ENCODE results near the gene STK11IP. TPM values are rescaled to one million over a fixed set of nuclear protein-coding genes. Genes with fewer than 3 reads are reported as not detected.

The STK11IP gene
- total and polyA plus RNA-seq, 9 of the 15 experiments (the other 6 are each of a cell fraction or from before 2014, with no cell fraction given), result 0.52 to 21.7 (median 5.6) TPM

DNA sequence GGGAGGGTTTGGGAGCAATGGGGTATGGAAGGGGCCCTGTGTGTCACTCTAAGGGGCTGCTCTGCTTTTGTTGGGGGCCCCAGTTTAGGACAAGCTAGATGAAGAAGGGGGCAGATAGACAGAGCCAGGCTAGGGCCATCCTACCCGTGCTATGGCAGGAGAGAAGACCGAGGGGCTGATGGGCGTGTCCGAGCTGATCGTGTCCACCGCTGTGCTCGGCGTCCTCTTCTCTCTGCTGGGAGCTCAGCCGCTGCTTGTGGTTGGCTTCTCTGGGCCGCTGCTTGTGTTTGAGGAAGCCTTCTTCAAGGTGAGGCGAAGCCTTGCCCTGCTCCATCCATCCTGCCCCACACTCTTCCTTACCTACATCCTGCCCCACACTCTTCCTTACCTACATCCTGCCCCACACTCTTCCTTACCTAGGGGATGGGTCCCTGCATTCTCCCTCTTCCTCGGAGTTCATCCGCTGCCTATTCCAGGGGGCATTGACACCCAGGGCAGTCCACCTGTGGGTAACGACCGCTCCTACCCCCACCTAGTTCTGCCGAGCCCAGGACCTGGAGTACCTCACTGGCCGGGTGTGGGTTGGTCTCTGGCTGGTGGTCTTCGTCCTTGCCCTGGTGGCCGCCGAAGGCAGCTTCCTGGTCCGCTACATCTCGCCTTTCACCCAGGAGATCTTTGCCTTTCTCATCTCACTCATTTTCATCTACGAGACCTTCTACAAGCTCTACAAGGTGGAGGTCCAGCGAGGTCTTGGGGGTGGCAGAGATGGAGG is 38.7 kb downstream of the STK11IP start:
- DNase-seq (ENCODE audit: extremely low read depth in 1 of 4, low spot score in 3 of 4) (no peak), FAIRE-seq (no peak), ATAC-seq (peak; percentile 25; the same call in 1 of the 3 replicates)
- no peaks in the 10 kb centered on the region for H3K9me1 ChIP-seq (ENCODE audit: control insufficient read depth, insufficient read depth, low read length)
- no peak overlapping the region for H3K4me2 ChIP-seq (ENCODE audit: insufficient read depth, low read length)
- H3K27me3 ChIP-seq (ENCODE audit: control insufficient read depth in 2 of 2, insufficient read depth in 2 of 2, low read length in 2 of 2), result peaks cover 2 to 26% of the 10 kb centered on the region in 2 experiments; a peak in 3 of 5 replicates
- ChIA-PET CTCF (ENCODE audit: low intra/inter-chr PET ratio) (no interaction called here), POLR2A (no interaction called here)
- H4K20me1 ChIP-seq (replicated peaks; ENCODE audit: control insufficient read depth, insufficient read depth, low read length), result 0 out of 2 replicates have a peak, but pooled peaks cover 3% of the 10 kb centered on the region
- H3K79me2 ChIP-seq (ENCODE audit: control insufficient read depth, insufficient read depth, low read length), result no peaks in the 10 kb centered on the region
- 6% methylated on average over 17 of the region's 24 CpGs for WGBS (ENCODE audit: insufficient coverage, low coverage, missing lambda C conversion rate)
- no peaks in the 10 kb centered on the region for H3K36me3 ChIP-seq (ENCODE audit: control insufficient read depth, insufficient read depth, low read length)
- H3K4me3 ChIP-seq, result no peak overlapping the region
- H3K9me3 ChIP-seq (replicated peaks; ENCODE audit: control insufficient read depth, insufficient read depth, low read depth, low read length), result no peaks in the 10 kb centered on the region
- peaks cover 5 to 54% of the 10 kb centered on the region in 2 experiments; a peak in 4 of 5 replicates for H3K4me1 ChIP-seq (replicated peaks in 1 of 2; ENCODE audit: control insufficient read depth in 2 of 2, insufficient read depth in 2 of 2, low read length in 2 of 2)
- no peak overlapping the region for H3K9ac ChIP-seq (ENCODE audit: insufficient read depth in 1 of 2, low read depth in 2 of 2, low read length in 2 of 2)
- H2AFZ ChIP-seq (ENCODE audit: low read depth, low read length), result no peak overlapping the region
- no TSS peak for BruUV-seq (replicated peaks)
- TF ChIP-seq ZNF431 (CRISPR knock-in tag; IDR thresholded peaks at IDR 0.05), result no peak
- no peak for TF ChIP-seq TEAD1 (CRISPR knock-in tag; IDR thresholded peaks at IDR 0.05)
- no peak for TF ChIP-seq KLF6 (CRISPR knock-in tag; IDR thresholded peaks at IDR 0.05; ENCODE audit: borderline replicate concordance)
- no peak for TF ChIP-seq NFIC (IDR thresholded peaks at IDR 0.05)
- TF ChIP-seq HNRNPH1 (optimal IDR thresholded peaks at IDR 0.05; ENCODE audit: low read depth, low read length), result no peak
- TF ChIP-seq MEIS2 (IDR thresholded peaks at IDR 0.05; ENCODE audit: partially characterized antibody), result no peak
- TF ChIP-seq COPS2 (conservative IDR thresholded peaks at IDR 0.05), result no peak
- intact Hi-C loops (cut with micrococcal nuclease) (no loop called here), in situ Hi-C loops (cut with MboI) (no loop called here)
- no peak overlapping the region for H3K27ac ChIP-seq (ENCODE audit: extremely low read depth, low read depth, low read length)

Measured in K562 (cell line).